ENCODE data around the gene SLC12A1.
A peak's percentile ranks its signal among the peaks of the same experiment; 100 is the strongest.

Gene SLC12A1

DNA sequence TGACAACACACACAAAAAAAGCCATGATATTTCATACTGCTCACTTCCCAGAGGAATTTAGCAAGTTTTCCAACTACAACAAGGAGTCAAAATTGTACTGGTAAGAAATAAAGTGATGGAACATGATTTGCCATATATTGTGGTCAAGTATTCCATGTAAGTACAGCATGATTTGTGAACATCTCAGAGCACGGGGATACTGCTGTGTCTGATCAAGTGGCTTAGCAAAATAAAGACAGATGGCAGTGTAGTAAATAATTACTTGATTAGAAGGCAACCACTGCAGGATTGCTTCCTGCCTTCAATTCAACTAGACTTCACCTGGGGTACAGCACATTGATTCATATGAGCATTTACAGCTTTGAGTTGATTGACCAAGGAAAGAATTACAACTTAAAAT, 73.5 kb downstream of the SLC12A1 start:
- no peaks in the 10 kb centered on the region for H3K27me3 ChIP-seq (ENCODE audit: insufficient read depth, low read depth, severe bottlenecking)
- peak; percentile 29 for DNase-seq
- no peak overlapping the region for H3K27ac ChIP-seq
- H3K4me3 ChIP-seq (ENCODE audit: low read depth, low read length), result no peak overlapping the region
- TF ChIP-seq, protein P1, sequence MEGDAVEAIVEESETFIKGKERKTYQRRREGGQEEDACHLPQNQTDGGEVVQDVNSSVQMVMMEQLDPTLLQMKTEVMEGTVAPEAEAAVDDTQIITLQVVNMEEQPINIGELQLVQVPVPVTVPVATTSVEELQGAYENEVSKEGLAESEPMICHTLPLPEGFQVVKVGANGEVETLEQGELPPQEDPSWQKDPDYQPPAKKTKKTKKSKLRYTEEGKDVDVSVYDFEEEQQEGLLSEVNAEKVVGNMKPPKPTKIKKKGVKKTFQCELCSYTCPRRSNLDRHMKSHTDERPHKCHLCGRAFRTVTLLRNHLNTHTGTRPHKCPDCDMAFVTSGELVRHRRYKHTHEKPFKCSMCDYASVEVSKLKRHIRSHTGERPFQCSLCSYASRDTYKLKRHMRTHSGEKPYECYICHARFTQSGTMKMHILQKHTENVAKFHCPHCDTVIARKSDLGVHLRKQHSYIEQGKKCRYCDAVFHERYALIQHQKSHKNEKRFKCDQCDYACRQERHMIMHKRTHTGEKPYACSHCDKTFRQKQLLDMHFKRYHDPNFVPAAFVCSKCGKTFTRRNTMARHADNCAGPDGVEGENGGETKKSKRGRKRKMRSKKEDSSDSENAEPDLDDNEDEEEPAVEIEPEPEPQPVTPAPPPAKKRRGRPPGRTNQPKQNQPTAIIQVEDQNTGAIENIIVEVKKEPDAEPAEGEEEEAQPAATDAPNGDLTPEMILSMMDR (IDR thresholded peaks at IDR 0.05; ENCODE audit: low read depth, low read length), result no peak
- H3K9me3 ChIP-seq (ENCODE audit: severe bottlenecking), result no peaks in the 10 kb centered on the region
- no peaks in the 10 kb centered on the region for H3K36me3 ChIP-seq

DNA sequence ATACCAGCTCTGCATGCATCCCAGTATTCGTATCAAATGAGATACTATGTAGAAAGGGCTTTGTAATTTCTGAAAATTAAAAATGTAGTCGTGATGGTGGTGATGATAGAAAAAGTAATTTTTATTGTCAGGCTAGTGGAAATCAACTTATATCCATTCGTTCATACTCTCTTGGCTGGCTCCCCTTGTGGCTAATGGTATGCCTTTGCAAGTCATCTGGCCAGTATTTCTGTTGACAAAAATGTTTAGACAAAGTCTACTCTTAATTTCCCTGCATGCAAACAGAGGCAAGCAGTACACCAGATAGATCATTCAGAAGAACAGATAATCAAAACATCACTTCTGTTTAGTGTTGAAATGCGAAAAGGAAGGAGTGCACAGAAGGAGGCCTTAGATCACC, 75.6 kb downstream of the SLC12A1 start:
- Histone ChIP-seq H3K27ac (no peak overlapping the region), H3K4me3 (ENCODE audit: low read depth, low read length) (no peak overlapping the region), H3K27me3 (ENCODE audit: insufficient read depth, low read depth, severe bottlenecking) (no peaks in the 10 kb centered on the region), H3K9me3 (ENCODE audit: severe bottlenecking) (no peaks in the 10 kb centered on the region), H3K36me3 (no peaks in the 10 kb centered on the region)
- DNase-seq, result no peak
- TF ChIP-seq, protein P1 (IDR thresholded peaks at IDR 0.05; ENCODE audit: low read depth, low read length), result no peak

DNA sequence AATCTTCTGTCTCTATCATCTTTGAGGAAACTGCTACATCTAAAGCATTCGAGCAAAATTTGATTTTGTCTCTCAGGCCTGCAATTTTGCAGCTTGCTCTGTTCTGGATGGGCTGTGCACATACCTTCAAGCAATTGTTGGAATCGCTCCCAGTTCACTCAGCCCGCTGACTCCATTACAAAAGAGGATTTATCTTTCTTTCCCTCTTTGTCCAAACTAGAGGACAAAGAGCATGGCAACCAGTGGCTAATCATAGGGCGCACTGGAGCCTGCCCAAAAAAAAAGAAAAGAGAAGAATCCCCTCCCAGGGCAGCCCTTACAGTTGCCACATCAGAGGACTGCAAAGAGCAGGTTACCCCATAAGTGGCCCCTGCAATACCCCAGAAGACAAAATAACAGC, 76.1 kb downstream of the SLC12A1 start:
- H3K4me3 ChIP-seq (ENCODE audit: low read depth, low read length), result no peak overlapping the region
- H3K36me3 ChIP-seq, result no peaks in the 10 kb centered on the region
- TF ChIP-seq, protein P1 (IDR thresholded peaks at IDR 0.05; ENCODE audit: low read depth, low read length), result no peak
- H3K9me3 ChIP-seq (ENCODE audit: severe bottlenecking), result no peaks in the 10 kb centered on the region
- no peak for DNase-seq
- no peak overlapping the region for H3K27ac ChIP-seq
- no peaks in the 10 kb centered on the region for H3K27me3 ChIP-seq (ENCODE audit: insufficient read depth, low read depth, severe bottlenecking)

DNA sequence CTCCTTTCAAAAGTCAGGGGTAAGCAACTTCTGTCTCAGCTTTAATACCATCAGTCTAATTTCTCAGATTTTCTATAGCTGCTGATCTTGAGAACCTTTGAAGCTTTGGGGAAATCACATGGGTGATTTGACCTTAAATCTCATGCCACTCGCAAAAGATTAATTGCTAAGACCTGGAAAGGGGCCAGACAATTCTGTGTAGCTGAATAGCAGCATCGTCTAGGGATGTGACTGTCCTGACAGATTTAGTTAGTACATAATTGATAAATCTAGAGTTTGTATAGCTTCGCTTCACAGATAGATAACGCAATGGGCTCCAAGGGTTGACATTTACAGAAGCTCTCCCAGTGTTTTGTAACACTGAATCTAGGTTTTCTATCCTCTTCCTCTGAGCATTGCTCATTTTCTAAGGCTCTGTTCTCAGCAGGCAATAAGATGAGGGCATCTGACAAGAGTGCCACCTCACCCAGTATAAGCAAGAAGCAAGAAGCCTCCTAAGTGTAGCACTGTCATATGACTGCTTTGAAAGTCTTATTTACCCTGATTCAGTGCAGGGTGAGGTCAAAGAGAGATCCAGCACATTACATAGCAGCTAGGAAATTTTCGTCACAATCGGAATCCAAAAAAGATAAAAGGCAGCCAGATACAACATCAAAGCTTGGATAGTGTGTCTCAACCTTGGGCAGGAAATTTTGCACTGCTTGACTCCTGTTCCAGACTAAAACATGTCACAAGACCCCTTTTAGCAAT, 77.5 kb downstream of the SLC12A1 start:
- Histone ChIP-seq H3K27me3 (ENCODE audit: insufficient read depth, low read depth, severe bottlenecking) (no peaks in the 10 kb centered on the region), H3K27ac (no peak overlapping the region), H3K36me3 (no peaks in the 10 kb centered on the region), H3K9me3 (ENCODE audit: severe bottlenecking) (no peaks in the 10 kb centered on the region), H3K4me3 (ENCODE audit: low read depth, low read length) (no peak overlapping the region)
- TF ChIP-seq, protein P1 (IDR thresholded peaks at IDR 0.05; ENCODE audit: low read depth, low read length), result no peak
- peak; percentile 46 for DNase-seq

DNA sequence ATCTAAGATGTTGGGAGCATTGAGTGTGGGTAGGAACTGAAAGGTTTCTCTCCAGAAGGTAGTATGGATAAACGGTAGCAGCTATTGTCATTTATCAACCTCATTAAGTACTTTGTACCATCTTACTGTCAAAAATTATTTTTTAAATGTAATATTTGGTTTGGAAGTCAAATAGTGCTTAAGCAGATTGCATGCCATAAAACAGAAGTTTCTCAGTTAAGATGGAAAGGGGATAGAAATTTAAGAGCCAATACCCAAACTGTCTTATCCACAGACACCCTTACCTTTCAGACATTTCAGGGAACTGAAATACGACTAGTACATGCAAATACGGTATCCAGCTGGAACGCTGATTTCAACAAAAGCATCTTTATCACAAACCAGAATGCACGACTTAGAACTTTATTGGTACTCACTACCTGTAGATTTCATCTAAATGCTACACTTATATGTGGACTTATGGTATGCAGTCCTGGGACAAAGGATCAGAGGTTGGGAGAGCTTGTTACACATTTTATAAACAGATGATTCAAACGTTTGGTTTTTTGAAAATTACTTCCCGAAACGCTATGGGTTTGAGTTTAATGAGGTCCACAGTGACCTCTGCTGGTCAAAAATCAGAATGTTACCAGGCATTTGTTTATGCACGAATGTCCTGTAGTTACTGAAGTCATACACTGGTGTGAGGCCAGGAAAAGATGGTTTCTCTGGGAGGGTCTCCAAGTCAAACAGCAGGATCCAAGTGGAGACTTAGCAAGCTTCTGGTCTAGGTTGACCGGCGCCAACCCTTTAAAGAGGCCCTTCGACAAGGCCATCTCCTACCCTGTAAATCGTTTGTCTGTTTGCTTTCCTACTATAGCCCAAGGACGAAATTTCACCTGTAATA, 79.5 kb downstream of the SLC12A1 start:
- Histone ChIP-seq H3K9me3 (ENCODE audit: severe bottlenecking) (no peaks in the 10 kb centered on the region), H3K27me3 (ENCODE audit: insufficient read depth, low read depth, severe bottlenecking) (no peaks in the 10 kb centered on the region), H3K27ac (no peak overlapping the region), H3K36me3 (no peaks in the 10 kb centered on the region), H3K4me3 (ENCODE audit: low read depth, low read length) (peak overlapping the region; percentile 29)
- DNase-seq, result peak; percentile 56
- TF ChIP-seq, protein P1 (IDR thresholded peaks at IDR 0.05; ENCODE audit: low read depth, low read length), result peak; percentile 53
